HCT116 (cell line): ENCODE results near the gene PKIB.

ENCODE experiments used
- CEBPB ChIP-seq: IDR thresholded peaks from 2 replicates; pipeline ENCODE4 v1.6.1; 2012; ENCODE audit warnings: low read depth
- ELF1 ChIP-seq: IDR thresholded peaks from 2 replicates; pipeline ENCODE4 v1.6.1; 2012; ENCODE audit warnings: low read depth, borderline replicate concordance
- EZH2 ChIP-seq: fragments of 200-600 bp; sonication (generic); IDR thresholded peaks from 2 replicates; pipeline ENCODE4 v1.6.1; 2017; ENCODE audit warnings: antibody characterized with exemption, mixed run types
- EZH2phosphoT487 ChIP-seq: fragments of 200-600 bp; IDR thresholded peaks from 2 replicates; pipeline ENCODE4 v1.6.1; 2018; ENCODE audit warnings: antibody characterized with exemption, borderline replicate concordance
- POLR2A ChIP-seq: IDR thresholded peaks from 2 replicates; pipeline ENCODE4 v1.7.0; 2011; ENCODE audit warnings: borderline replicate concordance; ENCODE audit not compliant: insufficient read depth, insufficient read length; ENCODE audit errors: extremely low read depth
- POLR2AphosphoS5 ChIP-seq: IDR thresholded peaks from 2 replicates; pipeline ENCODE4 v1.6.1; 2011; ENCODE audit warnings: mild to moderate bottlenecking, low read depth, low read length, moderate library complexity
- SIN3A ChIP-seq: IDR thresholded peaks from 2 replicates; pipeline ENCODE4 v1.6.1; 2012; ENCODE audit warnings: low read depth
- YY1 ChIP-seq: IDR thresholded peaks from 2 replicates; pipeline ENCODE4 v1.6.1; 2011; ENCODE audit warnings: low read length, low read depth, moderate library complexity, mild to moderate bottlenecking; ENCODE audit not compliant: insufficient replicate concordance; ENCODE audit errors: extremely low read depth
- ZNF274 ChIP-seq: fragments of 200-500 bp; sonication (Bioruptor generic); IDR thresholded peaks from 2 replicates; pipeline ENCODE4 v1.6.1; 2014; ENCODE audit warnings: mild to moderate bottlenecking, low read depth, low read length, inconsistent platforms
- TF ChIP-seq, protein P1 (sequence below), 3 experiments: fragments of 200-600 bp in 1 of 3; sonication (generic) in 1 of 3; IDR thresholded peaks in 2 of 3; conservative IDR thresholded peaks in 1 of 3; 2 replicates each; pipeline ENCODE4 v1.5.1; 2012 to 2017; ENCODE audit warnings: low read depth in 2 of 3, low read length in 2 of 3, antibody characterized with exemption in 1 of 3, borderline replicate concordance in 1 of 3, control low read depth in 1 of 3, mild to moderate bottlenecking in 1 of 3, mixed read lengths in 1 of 3, mixed run types in 1 of 3, moderate library complexity in 1 of 3; ENCODE audit not compliant: insufficient read depth in 1 of 3
- TF ChIP-seq, protein P2 (sequence below): IDR thresholded peaks from 2 replicates; pipeline ENCODE4 v1.6.1; 2012; ENCODE audit warnings: low read depth

- TF ChIP-seq, protein P1, sequence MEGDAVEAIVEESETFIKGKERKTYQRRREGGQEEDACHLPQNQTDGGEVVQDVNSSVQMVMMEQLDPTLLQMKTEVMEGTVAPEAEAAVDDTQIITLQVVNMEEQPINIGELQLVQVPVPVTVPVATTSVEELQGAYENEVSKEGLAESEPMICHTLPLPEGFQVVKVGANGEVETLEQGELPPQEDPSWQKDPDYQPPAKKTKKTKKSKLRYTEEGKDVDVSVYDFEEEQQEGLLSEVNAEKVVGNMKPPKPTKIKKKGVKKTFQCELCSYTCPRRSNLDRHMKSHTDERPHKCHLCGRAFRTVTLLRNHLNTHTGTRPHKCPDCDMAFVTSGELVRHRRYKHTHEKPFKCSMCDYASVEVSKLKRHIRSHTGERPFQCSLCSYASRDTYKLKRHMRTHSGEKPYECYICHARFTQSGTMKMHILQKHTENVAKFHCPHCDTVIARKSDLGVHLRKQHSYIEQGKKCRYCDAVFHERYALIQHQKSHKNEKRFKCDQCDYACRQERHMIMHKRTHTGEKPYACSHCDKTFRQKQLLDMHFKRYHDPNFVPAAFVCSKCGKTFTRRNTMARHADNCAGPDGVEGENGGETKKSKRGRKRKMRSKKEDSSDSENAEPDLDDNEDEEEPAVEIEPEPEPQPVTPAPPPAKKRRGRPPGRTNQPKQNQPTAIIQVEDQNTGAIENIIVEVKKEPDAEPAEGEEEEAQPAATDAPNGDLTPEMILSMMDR (IDR thresholded peaks at IDR 0.05 in 2 of 3, conservative IDR thresholded peaks at IDR 0.05 in 1 of 3; ENCODE audit: borderline replicate concordance in 1 of 3, insufficient read depth in 1 of 3, low read depth in 2 of 3, low read length in 2 of 3), result no peak
- no peak for TF ChIP-seq POLR2A
- TF ChIP-seq ZNF274, result no peak
- TF ChIP-seq SIN3A, result no peak
- TF ChIP-seq POLR2AphosphoS5, result no peak
- no peak for TF ChIP-seq EZH2phosphoT487
- TF ChIP-seq, protein P2, sequence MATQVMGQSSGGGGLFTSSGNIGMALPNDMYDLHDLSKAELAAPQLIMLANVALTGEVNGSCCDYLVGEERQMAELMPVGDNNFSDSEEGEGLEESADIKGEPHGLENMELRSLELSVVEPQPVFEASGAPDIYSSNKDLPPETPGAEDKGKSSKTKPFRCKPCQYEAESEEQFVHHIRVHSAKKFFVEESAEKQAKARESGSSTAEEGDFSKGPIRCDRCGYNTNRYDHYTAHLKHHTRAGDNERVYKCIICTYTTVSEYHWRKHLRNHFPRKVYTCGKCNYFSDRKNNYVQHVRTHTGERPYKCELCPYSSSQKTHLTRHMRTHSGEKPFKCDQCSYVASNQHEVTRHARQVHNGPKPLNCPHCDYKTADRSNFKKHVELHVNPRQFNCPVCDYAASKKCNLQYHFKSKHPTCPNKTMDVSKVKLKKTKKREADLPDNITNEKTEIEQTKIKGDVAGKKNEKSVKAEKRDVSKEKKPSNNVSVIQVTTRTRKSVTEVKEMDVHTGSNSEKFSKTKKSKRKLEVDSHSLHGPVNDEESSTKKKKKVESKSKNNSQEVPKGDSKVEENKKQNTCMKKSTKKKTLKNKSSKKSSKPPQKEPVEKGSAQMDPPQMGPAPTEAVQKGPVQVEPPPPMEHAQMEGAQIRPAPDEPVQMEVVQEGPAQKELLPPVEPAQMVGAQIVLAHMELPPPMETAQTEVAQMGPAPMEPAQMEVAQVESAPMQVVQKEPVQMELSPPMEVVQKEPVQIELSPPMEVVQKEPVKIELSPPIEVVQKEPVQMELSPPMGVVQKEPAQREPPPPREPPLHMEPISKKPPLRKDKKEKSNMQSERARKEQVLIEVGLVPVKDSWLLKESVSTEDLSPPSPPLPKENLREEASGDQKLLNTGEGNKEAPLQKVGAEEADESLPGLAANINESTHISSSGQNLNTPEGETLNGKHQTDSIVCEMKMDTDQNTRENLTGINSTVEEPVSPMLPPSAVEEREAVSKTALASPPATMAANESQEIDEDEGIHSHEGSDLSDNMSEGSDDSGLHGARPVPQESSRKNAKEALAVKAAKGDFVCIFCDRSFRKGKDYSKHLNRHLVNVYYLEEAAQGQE, result no peak
- TF ChIP-seq ELF1, result no peak
- TF ChIP-seq EZH2, result no peak
- TF ChIP-seq CEBPB, result no peak
- no peak for TF ChIP-seq YY1
These were observed 71.5 kb downstream of the PKIB start for GRCh38 chr6:122681705-122682104.
